Thoracic aorta (tissue), 2 donors: ENCODE data around the gene TASL. TPM values are rescaled to one million over a fixed set of nuclear protein-coding genes. Genes with fewer than 3 reads are reported as not detected.
"Not testable (repeated sequence)": the region's sequence is repeated elsewhere in the genome, so short reads cannot be mapped to it uniquely, and the experiment has no call there.

Experiments
- ATAC-seq: fragments of 150-250 bp; one replicate; pipeline ENCODE4 v1.8.0; 2017; ENCODE audit warnings: low read depth; ENCODE audit not compliant: insufficient number of reproducible peaks, low FRiP score
- DNase-seq: peaks from one replicate; pipeline ENCODE4 v3.0.0-alpha.2; 2020; ENCODE audit warnings: low spot score
- H3K27ac ChIP-seq, 2 donors: fragments of 200-600 bp; sonication (generic); 1 replicate in 1 of 2; 2 replicates in 1 of 2; pipeline ENCODE4 v1.5.1; 2016; ENCODE audit warnings: mild to moderate bottlenecking in 2 of 2, moderate library complexity in 2 of 2
- H3K27me3 ChIP-seq: fragments of 200-600 bp; sonication (generic); replicated peaks from 2 replicates; pipeline ENCODE4 v1.6.0; 2016; ENCODE audit warnings: mild to moderate bottlenecking; ENCODE audit not compliant: insufficient read depth
- H3K36me3 ChIP-seq: fragments of 200-600 bp; sonication (generic); one replicate; pipeline ENCODE4 v1.5.1; 2016
- H3K4me1 ChIP-seq, 2 donors: fragments of 200-600 bp; sonication (generic); 1 replicate in 1 of 2; 2 replicates in 1 of 2; pipeline versions ENCODE4 v1.5.1 to v1.6.0; 2016; ENCODE audit warnings: low read depth in 2 of 2, mild to moderate bottlenecking in 1 of 2; ENCODE audit not compliant: control insufficient read depth in 1 of 2
- H3K4me3 ChIP-seq: fragments of 200-600 bp; sonication (generic); 2 replicates; pipeline ENCODE4 v1.5.1; 2016; ENCODE audit warnings: mild to moderate bottlenecking
- H3K9me3 ChIP-seq: fragments of 200-600 bp; sonication (generic); 2 replicates; pipeline ENCODE4 v1.5.1; 2016
- CTCF ChIP-seq: fragments of 200-600 bp; sonication (generic); IDR thresholded peaks from one replicate; pipeline ENCODE4 v1.5.1; 2019; ENCODE audit warnings: antibody characterized with exemption
- total RNA-seq, 2 donors: library from RNA; depleted of rRNA; stranded (reverse); fragments of >200 nt; gene quantifications; one replicate each; pipeline versions ENCODE4 v1.1.0 to v1.2.3, GENCODE V29; 2016

The TASL gene
- total RNA-seq, 2 donors from 2014 or later = 0.42 to 0.54 TPM

- Histone ChIP-seq H3K9me3 (no peaks in the 10 kb centered on the region), H3K27me3 (no peaks in the 10 kb centered on the region), H3K27ac (no peak overlapping the region), H3K36me3 (no peaks in the 10 kb centered on the region), H3K4me3 (no peak overlapping the region), H3K4me1 (no peaks in the 10 kb centered on the region)
- no peak for DNase-seq
- no peak for ATAC-seq
- TF ChIP-seq CTCF = no peak
Observed at GRCh38 chrX:30607155-30607554, 29.6 kb upstream of the TASL start.

GRCh38 chrX:30600269-30601176 is 23.0 kb upstream of the TASL start:
- ATAC-seq, H3K9me3 ChIP-seq, H3K4me3 ChIP-seq, H3K27me3 ChIP-seq, H3K36me3 ChIP-seq, H3K27ac ChIP-seq, H3K4me1 ChIP-seq, DNase-seq: not testable (repeated sequence)

GRCh38 chrX:30597216-30598012 is 19.8 kb upstream of the TASL start:
- no peak for TF ChIP-seq CTCF
- H3K4me3 ChIP-seq = no peak overlapping the region
- H3K36me3 ChIP-seq = no peaks in the 10 kb centered on the region
- no peak overlapping the region for H3K27ac ChIP-seq
- DNase-seq (no peak), ATAC-seq (no peak)
- no peaks in the 10 kb centered on the region for H3K9me3 ChIP-seq
- H3K27me3 ChIP-seq = no peaks in the 10 kb centered on the region
- no peaks in the 10 kb centered on the region for H3K4me1 ChIP-seq

- H3K36me3 ChIP-seq = no peaks in the 10 kb centered on the region
- ATAC-seq (no peak), DNase-seq (no peak)
- no peak overlapping the region for H3K27ac ChIP-seq
- TF ChIP-seq CTCF = no peak
- no peak overlapping the region for H3K4me3 ChIP-seq
- no peaks in the 10 kb centered on the region for H3K27me3 ChIP-seq
- H3K9me3 ChIP-seq = no peaks in the 10 kb centered on the region
- H3K4me1 ChIP-seq = no peaks in the 10 kb centered on the region
Observed at GRCh38 chrX:30593440-30594200, 16.1 kb upstream of the TASL start.

- DNase-seq = no peak
Observed at GRCh38 chrX:30592831-30593230, 15.3 kb upstream of the TASL start.

More at GRCh38 chrX:30592831-30593230, 15.3 kb upstream of the TASL start:
- TF ChIP-seq CTCF = no peak
- Histone ChIP-seq H3K4me3 (no peak overlapping the region), H3K4me1 (no peaks in the 10 kb centered on the region), H3K36me3 (no peaks in the 10 kb centered on the region), H3K27me3 (no peaks in the 10 kb centered on the region), H3K27ac (no peak overlapping the region), H3K9me3 (no peaks in the 10 kb centered on the region)
- ATAC-seq = no peak
